DOHH2 (cell line): ENCODE results near the gene SOX18.

Experiments
- H3F3A ChIP-seq: fragments of 200-600 bp; sonication (generic), shearing (Covaris generic); 2 replicates; pipeline ENCODE4 v1.6.0; 2016; ENCODE audit warnings: antibody characterized with exemption, mild to moderate bottlenecking; ENCODE audit not compliant: control insufficient read depth, insufficient read depth
- H3K27ac ChIP-seq: fragments of 200-600 bp; sonication (generic); 2 replicates; pipeline ENCODE4 v1.5.1; 2014; ENCODE audit warnings: low read depth, mild to moderate bottlenecking, low read length, moderate library complexity
- H3K27me3 ChIP-seq: fragments of 200-600 bp; sonication (generic); 2 replicates; pipeline ENCODE4 v1.6.1; 2014; ENCODE audit warnings: mild to moderate bottlenecking, low read length, mixed read lengths; ENCODE audit not compliant: control insufficient read depth
- H3K36me3 ChIP-seq: fragments of 200-600 bp; sonication (generic); 2 replicates; pipeline ENCODE4 v1.6.1; 2014; ENCODE audit warnings: mild to moderate bottlenecking, low read length, moderate library complexity, mixed read lengths; ENCODE audit not compliant: control insufficient read depth
- H3K4me1 ChIP-seq: fragments of 200-600 bp; sonication (generic); 2 replicates; pipeline ENCODE4 v1.6.1; 2014; ENCODE audit warnings: mild to moderate bottlenecking, low read length, mixed read lengths; ENCODE audit not compliant: control insufficient read depth
- H3K4me2 ChIP-seq: fragments of 200-600 bp; sonication (generic); 2 replicates; pipeline ENCODE4 v1.6.0; 2014; ENCODE audit warnings: mild to moderate bottlenecking, low read length, moderate library complexity
- H3K4me3 ChIP-seq: fragments of 200-600 bp; sonication (generic); 2 replicates; pipeline ENCODE4 v1.5.1; 2014; ENCODE audit warnings: mild to moderate bottlenecking, low read length, mixed read lengths
- H3K79me2 ChIP-seq: fragments of 200-600 bp; sonication (generic); 2 replicates; pipeline ENCODE4 v1.6.1; 2014; ENCODE audit warnings: mild to moderate bottlenecking, low read length, mixed read lengths; ENCODE audit not compliant: control insufficient read depth
- H3K9me2 ChIP-seq: fragments of 200-600 bp; sonication (generic); replicated peaks from 2 replicates; pipeline ENCODE4 v1.6.1; 2014; ENCODE audit warnings: mild to moderate bottlenecking, low read length, mixed read lengths; ENCODE audit not compliant: control insufficient read depth
- H3K9me3 ChIP-seq: fragments of 200-600 bp; sonication (generic); 2 replicates; pipeline ENCODE4 v1.6.1; 2014; ENCODE audit warnings: antibody characterized with exemption, low read length, mixed read lengths; ENCODE audit not compliant: control insufficient read depth, insufficient read depth
- H4K20me1 ChIP-seq: fragments of 200-600 bp; sonication (generic); 2 replicates; pipeline ENCODE4 v1.6.0; 2014; ENCODE audit warnings: low read depth, mild to moderate bottlenecking, antibody characterized with exemption, low read length, moderate library complexity; ENCODE audit not compliant: control insufficient read depth, insufficient read depth
- CTCF ChIP-seq: fragments of 200-600 bp; sonication (generic); IDR thresholded peaks from one replicate; pipeline ENCODE4 v1.5.1; 2014; ENCODE audit warnings: antibody characterized with exemption, mild to moderate bottlenecking, low read depth, low read length; ENCODE audit not compliant: poor library complexity, severe bottlenecking
- EZH2phosphoT487 ChIP-seq: fragments of 200-600 bp; sonication (generic); IDR thresholded peaks from 2 replicates; pipeline ENCODE4 v1.6.1; 2017; ENCODE audit warnings: borderline replicate concordance, mild to moderate bottlenecking, antibody characterized with exemption, low read length, moderate library complexity, mixed read lengths

The SOX18 gene

GRCh38 chr20:64051033-64051452 is 1.6 kb upstream of the SOX18 start:
- Histone ChIP-seq H4K20me1 (no peaks in the 10 kb centered on the region), H3K4me1 (no peaks in the 10 kb centered on the region; the same call in 1 of the 2 replicates), H3K4me2 (no peak overlapping the region), H3K9me3 (no peaks in the 10 kb centered on the region), H3K27me3 (peaks cover 52% of the 10 kb centered on the region), H3K9me2 (no peaks in the 10 kb centered on the region), H3F3A (no peaks in the 10 kb centered on the region), H3K4me3 (no peak overlapping the region), H3K27ac (no peak overlapping the region), H3K79me2 (no peaks in the 10 kb centered on the region), H3K36me3 (no peaks in the 10 kb centered on the region)
- no peak for TF ChIP-seq CTCF

GRCh38 chr20:64050261-64051032 is 1.0 kb upstream of the SOX18 start:
- TF ChIP-seq CTCF (peak; percentile 34), EZH2phosphoT487 (no peak)
- Histone ChIP-seq H3K36me3 (no peaks in the 10 kb centered on the region), H3K4me1 (no peaks in the 10 kb centered on the region; the same call in 1 of the 2 replicates), H3K79me2 (no peaks in the 10 kb centered on the region), H3K9me2 (no peaks in the 10 kb centered on the region), H3K27me3 (peaks cover 46% of the 10 kb centered on the region), H4K20me1 (no peaks in the 10 kb centered on the region), H3K4me2 (no peak overlapping the region), H3K27ac (no peak overlapping the region), H3F3A (no peaks in the 10 kb centered on the region), H3K9me3 (no peaks in the 10 kb centered on the region), H3K4me3 (no peak overlapping the region)

DNA sequence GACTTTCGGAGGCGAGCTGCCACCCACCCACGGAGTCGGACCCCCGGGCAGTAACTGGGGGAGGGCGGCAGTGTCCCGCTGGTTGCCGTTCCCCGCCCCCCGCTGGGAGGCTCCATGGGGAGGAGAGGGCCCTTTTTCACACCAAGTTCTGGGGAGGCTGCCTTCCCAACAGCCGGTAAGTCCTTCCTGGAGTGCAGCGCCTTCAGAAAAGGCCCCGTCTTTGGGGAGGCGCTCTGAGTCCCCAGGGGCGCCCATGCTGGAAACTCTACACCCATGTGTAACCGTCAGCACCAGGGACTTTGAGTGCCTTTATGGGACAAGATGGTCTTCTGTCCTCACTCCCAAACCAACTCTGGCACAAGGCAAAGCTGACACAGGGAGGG is 430 bp upstream of the SOX18 start:
- peaks cover 45% of the 10 kb centered on the region for H3K27me3 ChIP-seq
- H3K79me2 ChIP-seq: no peaks in the 10 kb centered on the region
- H3K9me2 ChIP-seq: no peaks in the 10 kb centered on the region
- no peaks in the 10 kb centered on the region for H3F3A ChIP-seq
- H3K27ac ChIP-seq: no peak overlapping the region
- H3K4me1 ChIP-seq: no peaks in the 10 kb centered on the region; the same call in 1 of the 2 replicates
- TF ChIP-seq CTCF (no peak), EZH2phosphoT487 (peak; percentile 78; the same call in 1 of the 2 replicates)
- H4K20me1 ChIP-seq: no peaks in the 10 kb centered on the region
- no peak overlapping the region; the same call in 1 of the 2 replicates for H3K4me2 ChIP-seq
- H3K4me3 ChIP-seq: no peak overlapping the region
- no peaks in the 10 kb centered on the region for H3K9me3 ChIP-seq
- H3K36me3 ChIP-seq: no peaks in the 10 kb centered on the region
